NB4 (cell line): ENCODE results near the gene TRAP1.

ENCODE experiments used
- CTCF ChIP-seq: IDR thresholded peaks from one replicate; pipeline ENCODE4 v1.5.1; 2012; ENCODE audit warnings: low read depth, low read length
- POLR2A ChIP-seq: IDR thresholded peaks from 2 replicates; pipeline ENCODE4 v1.6.1; 2011; ENCODE audit warnings: mild to moderate bottlenecking; ENCODE audit not compliant: insufficient read length; ENCODE audit errors: extremely low read depth

GRCh38 chr16:3659251-3659650, 58.1 kb downstream of the TRAP1 start:
- TF ChIP-seq CTCF (no peak), POLR2A (no peak)
